ENCODE measurements around the gene SLC2A1. TPM values are rescaled to one million over a fixed set of nuclear protein-coding genes. Genes with fewer than 3 reads are reported as not detected.

The SLC2A1 gene
- total RNA-seq, 1 donor from 2014 or later, result 303 TPM

DNA sequence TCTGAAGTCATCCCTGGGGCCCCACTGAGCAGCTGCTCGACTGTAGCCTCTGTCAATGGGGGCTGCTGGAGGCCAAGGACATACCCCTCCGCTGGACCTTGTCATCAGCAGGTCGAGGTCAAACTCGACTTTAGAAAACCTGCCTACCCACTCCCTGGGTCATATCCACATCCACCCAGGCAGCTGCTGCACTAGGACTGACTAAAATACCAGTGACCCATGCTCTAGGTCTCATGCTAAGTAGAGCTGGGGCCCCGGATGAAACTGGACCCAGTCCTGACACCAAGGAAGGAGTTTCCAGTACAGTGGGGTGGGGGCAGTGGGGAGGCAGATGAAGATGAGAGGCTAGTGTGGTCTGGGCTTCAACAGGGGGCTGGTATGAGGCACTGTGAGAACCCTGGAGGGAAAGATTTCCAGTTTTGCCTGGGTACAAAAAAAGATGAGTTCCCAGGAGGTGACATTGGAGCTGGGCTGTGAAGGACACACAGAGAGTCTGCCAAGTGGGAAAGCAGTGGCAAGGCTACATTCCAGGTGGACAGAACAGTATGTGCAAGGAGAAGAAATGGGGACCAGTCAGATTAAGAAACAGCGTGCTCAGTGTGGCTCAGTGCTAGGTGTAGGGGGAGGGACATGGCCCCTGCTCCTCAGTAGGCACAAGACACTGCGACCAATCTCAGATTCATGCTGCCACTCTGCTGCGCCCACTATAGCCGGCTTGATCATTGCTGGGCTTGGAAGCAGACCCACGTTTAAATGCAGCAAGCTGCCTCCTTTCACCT is 12.4 kb downstream of the SLC2A1 start:
- Mint-ChIP-seq H3K4me3 (peak overlapping the region; percentile 44), H3K9me3 (no peaks in the 10 kb centered on the region), H3K36me3 (peaks cover 49% of the 10 kb centered on the region), H3K4me1 (peaks cover 89% of the 10 kb centered on the region), H3K27me3 (ENCODE audit: insufficient read depth, low read depth) (peaks cover 11% of the 10 kb centered on the region), H3K27ac (peak overlapping the region; percentile 32)
- H3K9me3 ChIP-seq (ENCODE audit: low read depth), result no peaks in the 10 kb centered on the region
- H4K20me1 ChIP-seq (ENCODE audit: low read depth), result peaks cover 100% of the 10 kb centered on the region
- H3K27me3 ChIP-seq, result no peaks in the 10 kb centered on the region
- H3K27ac ChIP-seq, result no peak overlapping the region
- H3K4me3 ChIP-seq, result no peak overlapping the region
- H3F3A ChIP-seq (ENCODE audit: low read depth), result peaks cover 3% of the 10 kb centered on the region
- peak overlapping the region; percentile 28 for H3K9ac ChIP-seq
- peaks cover 10% of the 10 kb centered on the region for H3K36me3 ChIP-seq
- no peak overlapping the region for H2AFZ ChIP-seq (replicated peaks)
- H3K4me1 ChIP-seq, result peaks cover 40% of the 10 kb centered on the region
- TF ChIP-seq, protein P1, sequence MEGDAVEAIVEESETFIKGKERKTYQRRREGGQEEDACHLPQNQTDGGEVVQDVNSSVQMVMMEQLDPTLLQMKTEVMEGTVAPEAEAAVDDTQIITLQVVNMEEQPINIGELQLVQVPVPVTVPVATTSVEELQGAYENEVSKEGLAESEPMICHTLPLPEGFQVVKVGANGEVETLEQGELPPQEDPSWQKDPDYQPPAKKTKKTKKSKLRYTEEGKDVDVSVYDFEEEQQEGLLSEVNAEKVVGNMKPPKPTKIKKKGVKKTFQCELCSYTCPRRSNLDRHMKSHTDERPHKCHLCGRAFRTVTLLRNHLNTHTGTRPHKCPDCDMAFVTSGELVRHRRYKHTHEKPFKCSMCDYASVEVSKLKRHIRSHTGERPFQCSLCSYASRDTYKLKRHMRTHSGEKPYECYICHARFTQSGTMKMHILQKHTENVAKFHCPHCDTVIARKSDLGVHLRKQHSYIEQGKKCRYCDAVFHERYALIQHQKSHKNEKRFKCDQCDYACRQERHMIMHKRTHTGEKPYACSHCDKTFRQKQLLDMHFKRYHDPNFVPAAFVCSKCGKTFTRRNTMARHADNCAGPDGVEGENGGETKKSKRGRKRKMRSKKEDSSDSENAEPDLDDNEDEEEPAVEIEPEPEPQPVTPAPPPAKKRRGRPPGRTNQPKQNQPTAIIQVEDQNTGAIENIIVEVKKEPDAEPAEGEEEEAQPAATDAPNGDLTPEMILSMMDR (IDR thresholded peaks at IDR 0.05), result no peak
- peak overlapping the region; percentile 8 for H3K4me2 ChIP-seq
- H3K79me2 ChIP-seq (ENCODE audit: low read depth), result peaks cover 100% of the 10 kb centered on the region
- DNase-seq (ENCODE audit: low spot score), result no peak

DNA sequence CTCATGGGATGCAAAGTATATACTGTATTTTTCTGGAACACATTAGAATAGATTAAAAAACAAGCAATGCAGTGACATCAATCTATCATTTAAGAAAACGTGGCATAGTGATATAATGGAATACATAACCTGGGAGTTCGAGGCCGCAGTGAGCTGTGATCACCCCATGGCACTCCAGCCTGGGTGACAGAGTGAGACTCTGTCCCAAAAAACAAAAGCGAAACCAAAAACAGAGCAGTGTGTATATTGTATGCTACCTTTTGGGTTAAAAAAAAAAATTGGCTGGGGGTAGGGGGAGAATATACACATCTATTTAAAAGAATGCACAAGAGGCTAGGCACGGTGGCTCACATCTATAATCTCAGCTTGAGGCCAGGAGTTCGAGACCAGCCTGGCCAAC is 13.5 kb downstream of the SLC2A1 start:
- Mint-ChIP-seq H3K9me3 (no peaks in the 10 kb centered on the region), H3K27me3 (ENCODE audit: insufficient read depth, low read depth) (peaks cover 11% of the 10 kb centered on the region), H3K4me1 (peaks cover 89% of the 10 kb centered on the region), H3K27ac (no peak overlapping the region), H3K4me3 (peak overlapping the region; percentile 60), H3K36me3 (peaks cover 51% of the 10 kb centered on the region)
- Histone ChIP-seq H4K20me1 (ENCODE audit: low read depth) (peaks cover 100% of the 10 kb centered on the region), H3K36me3 (peaks cover 11% of the 10 kb centered on the region), H3K27me3 (no peaks in the 10 kb centered on the region), H3F3A (ENCODE audit: low read depth) (peaks cover 3% of the 10 kb centered on the region), H3K4me1 (peaks cover 30% of the 10 kb centered on the region), H3K4me3 (no peak overlapping the region), H3K9me3 (ENCODE audit: low read depth) (no peaks in the 10 kb centered on the region), H3K79me2 (ENCODE audit: low read depth) (peaks cover 100% of the 10 kb centered on the region), H3K27ac (peak overlapping the region; percentile 1), H3K9ac (no peak overlapping the region), H2AFZ (replicated peaks) (no peak overlapping the region), H3K4me2 (peak overlapping the region; percentile 12)
- TF ChIP-seq, protein P1 (IDR thresholded peaks at IDR 0.05), result no peak
- TF ChIP-seq EZH2 (IDR thresholded peaks at IDR 0.05) (no peak), EZH2phosphoT487 (IDR thresholded peaks at IDR 0.05) (no peak)
- DNase-seq (ENCODE audit: low spot score), result no peak

DNA sequence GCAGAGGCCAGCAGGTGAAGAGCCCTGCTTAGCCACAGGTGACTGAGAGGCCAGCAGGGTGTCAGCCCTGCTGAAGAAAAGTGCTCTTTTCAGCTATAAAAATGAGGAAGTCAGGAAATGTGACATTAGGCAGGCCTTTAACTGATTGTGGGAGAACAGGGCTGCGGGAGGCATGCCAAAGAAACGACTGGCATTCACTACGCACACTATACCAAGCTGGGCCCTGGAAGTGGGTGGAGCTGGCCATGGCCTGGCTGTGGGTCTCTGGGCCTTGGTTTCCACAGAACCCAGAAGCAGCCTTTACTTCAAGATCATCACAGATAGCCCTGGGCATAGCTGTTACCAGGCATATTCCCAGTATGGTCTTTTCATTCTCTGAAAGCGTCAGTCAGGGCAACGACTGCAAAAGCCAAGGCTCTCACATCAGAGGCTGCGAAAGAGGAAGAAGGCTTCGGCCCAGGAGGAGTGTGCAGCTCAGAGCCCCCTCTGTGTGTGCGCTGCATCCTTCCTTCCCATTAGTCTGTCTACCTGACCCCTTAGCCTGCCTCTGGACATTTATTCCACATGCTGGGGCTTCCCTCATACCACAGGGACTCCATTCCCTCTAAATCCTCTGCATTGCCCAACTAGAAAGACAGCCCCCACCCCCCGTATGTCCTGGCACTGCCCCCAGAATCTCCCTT is 14.3 kb downstream of the SLC2A1 start:
- peaks cover 22% of the 10 kb centered on the region for H3K4me1 ChIP-seq
- no peak for DNase-seq (ENCODE audit: low spot score)
- H4K20me1 ChIP-seq (ENCODE audit: low read depth), result peaks cover 100% of the 10 kb centered on the region
- no peak overlapping the region for H3K9ac ChIP-seq
- H3F3A ChIP-seq (ENCODE audit: low read depth), result no peaks in the 10 kb centered on the region
- H3K27ac ChIP-seq, result peak overlapping the region; percentile 1
- H3K4me3 Mint-ChIP-seq, result no peak overlapping the region
- peaks cover 13% of the 10 kb centered on the region for H3K27me3 Mint-ChIP-seq (ENCODE audit: insufficient read depth, low read depth)
- H3K4me3 ChIP-seq, result no peak overlapping the region
- peaks cover 100% of the 10 kb centered on the region for H3K79me2 ChIP-seq (ENCODE audit: low read depth)
- H3K9me3 Mint-ChIP-seq, result no peaks in the 10 kb centered on the region
- no peak overlapping the region for H3K27ac Mint-ChIP-seq
- H3K36me3 Mint-ChIP-seq, result peaks cover 52% of the 10 kb centered on the region
- no peaks in the 10 kb centered on the region for H3K9me3 ChIP-seq (ENCODE audit: low read depth)
- H3K4me2 ChIP-seq, result no peak overlapping the region
- H3K4me1 Mint-ChIP-seq, result peaks cover 86% of the 10 kb centered on the region
- peaks cover 11% of the 10 kb centered on the region for H3K36me3 ChIP-seq
- TF ChIP-seq EZH2phosphoT487 (IDR thresholded peaks at IDR 0.05) (no peak), EZH2 (IDR thresholded peaks at IDR 0.05) (no peak)
- TF ChIP-seq, protein P1 (IDR thresholded peaks at IDR 0.05), result no peak
- H2AFZ ChIP-seq (replicated peaks), result no peak overlapping the region
- H3K27me3 ChIP-seq, result no peaks in the 10 kb centered on the region

All from neural progenitor cell (in vitro differentiated cells).